ENCODE data around the gene SLC25A22.

Gene SLC25A22

GRCh38 chr11:803770-804598, 5.9 kb upstream of the SLC25A22 start:
- no peak for TF ChIP-seq NFIC (IDR thresholded peaks at IDR 0.05)
- no peak for TF ChIP-seq EGR1 (IDR thresholded peaks at IDR 0.05)
- TF ChIP-seq YY1 (IDR thresholded peaks at IDR 0.05; ENCODE audit: low read depth) = no peak

GRCh38 chr11:803467-803742, 5.3 kb upstream of the SLC25A22 start:
- TF ChIP-seq YY1 (IDR thresholded peaks at IDR 0.05; ENCODE audit: low read depth) (no peak), ZBTB7A (IDR thresholded peaks at IDR 0.05; ENCODE audit: low read depth) (no peak), MAX (IDR thresholded peaks at IDR 0.05) (no peak), RAD21 (IDR thresholded peaks at IDR 0.05; ENCODE audit: low read depth) (no peak), USF1 (IDR thresholded peaks at IDR 0.05) (no peak), NFIC (IDR thresholded peaks at IDR 0.05) (no peak), FOXM1 (IDR thresholded peaks at IDR 0.05; ENCODE audit: borderline replicate concordance, low read depth) (no peak)

- TF ChIP-seq CEBPB (IDR thresholded peaks at IDR 0.05) = no peak
Measured at GRCh38 chr11:802693-803466, 4.8 kb upstream of the SLC25A22 start.

GRCh38 chr11:802018-802617, 4.0 kb upstream of the SLC25A22 start:
- TF ChIP-seq TEAD4 (IDR thresholded peaks at IDR 0.05) (no peak), MAX (IDR thresholded peaks at IDR 0.05) (no peak), RAD21 (IDR thresholded peaks at IDR 0.05; ENCODE audit: low read depth) (no peak), REST (IDR thresholded peaks at IDR 0.05; ENCODE audit: low read depth) (no peak), FOXM1 (IDR thresholded peaks at IDR 0.05; ENCODE audit: borderline replicate concordance, low read depth) (no peak), TAF1 (IDR thresholded peaks at IDR 0.05; ENCODE audit: low read depth) (no peak), EGR1 (IDR thresholded peaks at IDR 0.05) (no peak), CREB1 (IDR thresholded peaks at IDR 0.05; ENCODE audit: low read depth) (no peak), USF1 (IDR thresholded peaks at IDR 0.05) (no peak), NFIC (IDR thresholded peaks at IDR 0.05) (no peak), EP300 (IDR thresholded peaks at IDR 0.05; ENCODE audit: borderline replicate concordance) (no peak), YY1 (IDR thresholded peaks at IDR 0.05; ENCODE audit: low read depth) (no peak)

- no peak for TF ChIP-seq TEAD4 (IDR thresholded peaks at IDR 0.05)
- no peak for TF ChIP-seq REST (IDR thresholded peaks at IDR 0.05; ENCODE audit: low read depth)
- no peak for TF ChIP-seq RAD21 (IDR thresholded peaks at IDR 0.05; ENCODE audit: low read depth)
- TF ChIP-seq NFIC (IDR thresholded peaks at IDR 0.05) = no peak
- TF ChIP-seq CREB1 (IDR thresholded peaks at IDR 0.05; ENCODE audit: low read depth) = no peak
- TF ChIP-seq EP300 (IDR thresholded peaks at IDR 0.05; ENCODE audit: borderline replicate concordance) = no peak
- no peak for TF ChIP-seq MAX (IDR thresholded peaks at IDR 0.05)
- TF ChIP-seq ZBTB7A (IDR thresholded peaks at IDR 0.05; ENCODE audit: low read depth) = no peak
- no peak for TF ChIP-seq YY1 (IDR thresholded peaks at IDR 0.05; ENCODE audit: low read depth)
- no peak for TF ChIP-seq CEBPB (IDR thresholded peaks at IDR 0.05)
- no peak for TF ChIP-seq EGR1 (IDR thresholded peaks at IDR 0.05)
- no peak for TF ChIP-seq USF1 (IDR thresholded peaks at IDR 0.05)
- no peak for TF ChIP-seq TAF1 (IDR thresholded peaks at IDR 0.05; ENCODE audit: low read depth)
- no peak for TF ChIP-seq FOXM1 (IDR thresholded peaks at IDR 0.05; ENCODE audit: borderline replicate concordance, low read depth)
- TF ChIP-seq TCF12 (IDR thresholded peaks at IDR 0.05; ENCODE audit: low read depth) = no peak
Measured at GRCh38 chr11:801097-801780, 3.2 kb upstream of the SLC25A22 start.
